NCI-H187 treated with DMSO at 0.1 percent for 48 hours (cell line): Measurements from ENCODE around the gene TMEM94.

ENCODE experiments used
- DNase-seq: peaks from one replicate; lab custom pipeline; 2025; lab: John Stamatoyannopoulos, UW

TMEM94 gene

DNA sequence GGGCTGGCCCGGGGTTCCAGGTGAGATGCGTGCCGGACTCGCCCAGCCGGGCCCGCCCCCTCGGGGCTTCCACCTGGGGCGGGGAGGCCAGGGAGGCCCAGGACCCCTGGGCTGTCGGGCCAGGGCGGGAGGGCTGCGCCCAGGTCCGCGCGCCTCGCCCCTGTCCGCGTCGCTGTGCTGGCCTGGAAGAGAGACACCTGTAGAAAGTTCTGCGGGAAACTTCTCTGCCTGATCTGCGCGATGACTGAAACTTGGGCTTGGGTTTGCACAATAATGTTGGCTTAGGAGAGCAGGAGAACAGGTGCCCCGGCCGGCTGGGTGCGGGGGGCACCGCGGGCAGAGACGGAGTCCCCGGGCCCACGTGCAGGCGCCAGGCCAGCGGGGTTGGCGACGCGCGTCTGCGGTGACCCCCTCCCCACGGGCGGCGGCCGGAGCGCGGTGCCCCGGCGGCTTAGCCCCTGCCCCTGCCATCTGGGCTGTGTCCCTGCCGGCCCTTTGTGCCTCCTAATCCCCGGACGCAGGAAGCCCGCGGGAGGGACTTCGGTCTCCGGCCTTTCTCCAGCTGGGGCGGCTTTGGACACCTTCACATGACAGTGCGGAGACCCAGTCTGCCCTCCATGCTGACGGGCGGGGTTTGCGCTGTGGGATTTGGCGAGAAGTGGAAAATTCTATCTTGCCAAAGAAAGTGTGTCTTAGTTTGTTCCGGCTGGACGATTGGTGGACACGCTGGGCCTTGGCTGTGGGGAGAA, 69.5 kb downstream of the TMEM94 start:
- no peak for DNase-seq

- DNase-seq, result no peak
Measured at GRCh38 chr17:75526555-75527270, 70.3 kb downstream of the TMEM94 start.

DNA sequence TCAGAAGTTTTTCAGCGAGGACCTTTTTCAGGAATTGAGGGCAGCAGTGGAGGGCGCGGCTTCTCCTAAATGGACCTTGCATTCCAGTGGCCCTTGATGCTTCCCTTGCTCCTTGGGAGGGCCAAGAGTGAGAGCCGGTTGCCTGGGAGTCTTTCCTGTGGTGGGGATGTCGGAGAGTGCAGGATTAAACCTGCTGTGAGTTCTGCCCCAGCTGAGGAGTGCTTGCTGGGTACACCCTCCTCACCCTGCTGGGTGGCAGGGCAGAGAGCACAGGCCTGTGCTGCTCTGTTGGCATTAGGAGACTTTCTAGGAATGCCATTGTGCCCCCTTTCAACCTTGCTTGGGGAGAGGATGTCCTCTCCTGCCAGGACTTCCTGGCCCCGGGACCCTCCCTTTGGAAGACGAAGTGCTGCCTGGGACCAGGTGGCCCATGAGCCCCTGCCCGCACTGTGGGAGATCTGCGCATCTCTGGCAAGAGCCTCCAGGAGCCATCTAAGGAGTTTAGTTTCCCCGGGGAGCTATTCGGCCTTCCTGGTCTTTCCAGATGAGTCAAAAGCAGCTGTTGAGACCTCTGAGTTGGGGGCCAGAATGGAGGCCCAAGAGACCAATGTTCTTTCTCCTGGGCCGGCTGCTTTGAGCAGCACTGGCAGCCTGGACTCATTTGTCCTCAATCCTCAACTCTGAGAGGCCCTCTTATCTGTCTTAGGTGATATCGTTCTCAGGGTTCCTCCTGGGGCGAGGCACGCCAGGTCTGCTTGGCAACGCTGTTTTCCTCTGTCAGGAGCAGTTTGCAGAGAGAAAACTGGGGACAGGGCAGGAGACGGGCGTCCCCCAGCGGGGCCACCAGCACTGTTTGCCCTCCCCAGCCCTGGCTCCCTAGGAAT, 74.6 kb downstream of the TMEM94 start:
- DNase-seq, result no peak

- DNase-seq, result no peak
Measured at GRCh38 chr17:75531721-75532072, 75.3 kb downstream of the TMEM94 start.

- no peak for DNase-seq
Measured at GRCh38 chr17:75535119-75535537, 78.7 kb downstream of the TMEM94 start.

DNA sequence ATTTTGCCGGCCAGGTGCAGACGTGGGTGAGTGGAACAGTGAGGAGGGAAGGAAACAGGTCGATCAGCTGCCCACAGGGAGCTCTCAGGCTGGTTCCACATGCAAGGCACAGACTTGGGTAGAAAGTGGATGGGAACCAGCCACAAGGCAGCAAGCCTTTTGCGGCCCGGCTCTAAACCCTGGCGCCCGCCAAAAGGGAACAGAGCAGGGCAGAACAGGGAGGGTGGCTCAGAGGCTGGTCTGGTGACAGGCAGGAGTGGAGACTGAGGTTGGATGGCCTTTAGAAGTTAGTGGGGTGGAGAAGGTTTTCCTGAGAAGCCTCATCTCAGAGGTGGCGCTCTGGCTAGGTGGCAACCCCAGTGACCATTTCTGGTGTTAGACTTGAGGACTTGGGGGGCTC, 79.4 kb downstream of the TMEM94 start:
- DNase-seq, result no peak

GRCh38 chr17:75536366-75536765, 79.9 kb downstream of the TMEM94 start:
- DNase-seq, result no peak

DNA sequence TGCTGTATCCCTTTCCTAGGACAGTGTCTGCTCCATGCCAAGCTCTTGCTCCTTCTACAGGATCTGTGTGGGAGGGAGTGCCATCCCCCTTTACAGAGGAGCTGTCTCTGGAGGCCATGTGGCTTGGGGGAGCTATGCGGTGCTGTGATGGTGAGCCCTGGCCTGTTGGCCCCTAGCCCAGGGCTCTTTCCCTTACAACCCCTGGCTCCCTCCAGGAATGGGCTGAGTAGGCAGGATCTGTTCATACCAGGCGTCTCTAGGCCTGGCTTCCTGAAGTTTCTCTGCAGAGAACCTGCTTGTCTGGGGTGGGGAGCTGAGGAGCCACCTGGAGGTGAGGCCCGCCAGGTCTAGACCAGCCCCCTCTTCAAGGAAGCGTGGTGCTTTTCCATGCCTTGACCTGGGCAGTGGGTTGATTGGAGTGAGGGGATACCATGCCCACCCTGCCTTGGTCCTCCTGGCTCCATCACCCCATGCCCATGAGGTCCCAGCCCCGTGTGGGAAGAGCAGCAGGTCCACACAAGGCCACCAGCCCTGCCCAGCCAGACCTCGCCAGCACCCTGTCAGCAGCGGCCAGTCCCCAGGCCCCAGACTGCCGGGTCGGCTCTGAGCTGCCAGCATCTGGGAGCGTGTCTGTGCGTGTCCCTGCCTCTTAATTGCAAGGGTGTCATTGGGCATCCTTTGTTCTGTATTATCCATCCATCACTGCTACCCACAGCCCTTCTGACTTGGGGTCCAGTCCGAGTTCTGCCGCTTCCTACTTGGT, 83.7 kb downstream of the TMEM94 start:
- no peak for DNase-seq

GRCh38 chr17:75540923-75541503, 84.6 kb downstream of the TMEM94 start:
- DNase-seq, result no peak

GRCh38 chr17:75542229-75542628, 85.8 kb downstream of the TMEM94 start:
- no peak for DNase-seq

DNA sequence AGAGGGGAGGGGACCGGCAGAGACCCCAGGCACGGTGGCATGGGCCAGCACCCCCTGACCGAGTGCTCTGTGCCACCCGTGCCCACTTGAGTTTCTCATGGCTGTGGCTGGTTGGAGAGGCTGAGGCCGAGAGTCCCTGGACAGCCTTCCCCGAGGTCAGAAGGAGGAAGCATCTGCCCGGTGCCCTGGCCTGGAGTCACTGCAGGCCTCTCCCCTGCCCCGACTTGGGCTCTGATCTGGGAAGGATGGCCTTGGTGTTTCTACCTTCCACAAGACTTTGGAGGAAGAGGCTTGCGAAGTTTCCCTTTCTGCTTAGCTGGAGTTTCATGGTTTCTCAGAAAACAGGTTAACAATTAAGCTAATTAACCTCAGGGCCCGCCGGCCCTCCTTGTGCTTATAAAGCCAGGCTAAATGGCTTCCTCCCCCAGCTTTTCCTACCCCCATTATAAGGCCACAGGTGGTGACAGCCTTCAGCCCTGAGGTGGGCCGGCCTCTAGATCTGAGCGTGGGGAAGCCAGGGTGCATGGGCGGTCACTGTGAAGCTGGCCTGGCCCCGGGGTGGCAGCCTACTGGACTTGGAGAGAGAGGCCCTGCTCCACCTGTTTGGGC, 86.4 kb downstream of the TMEM94 start:
- no peak for DNase-seq

DNA sequence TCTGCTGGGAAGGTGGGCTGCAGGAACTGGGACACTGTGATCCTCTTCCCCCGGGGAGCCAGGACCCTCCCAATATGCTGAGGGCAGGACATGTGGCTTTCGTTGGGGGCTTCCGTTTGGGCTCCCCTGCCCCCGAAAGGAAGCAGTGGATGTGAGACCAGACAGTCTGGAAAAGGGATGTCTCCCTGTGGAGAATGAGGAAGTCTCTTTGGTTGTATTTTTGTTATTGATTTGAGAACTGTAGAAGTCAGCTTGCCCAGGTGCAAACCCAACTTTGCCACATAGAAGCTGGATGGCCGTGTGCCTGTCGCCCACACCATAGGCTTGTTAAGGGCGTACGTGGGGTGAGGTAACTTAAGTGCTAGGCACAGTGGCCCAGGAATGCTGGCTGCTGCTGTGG, 87.8 kb downstream of the TMEM94 start:
- no peak for DNase-seq

DNA sequence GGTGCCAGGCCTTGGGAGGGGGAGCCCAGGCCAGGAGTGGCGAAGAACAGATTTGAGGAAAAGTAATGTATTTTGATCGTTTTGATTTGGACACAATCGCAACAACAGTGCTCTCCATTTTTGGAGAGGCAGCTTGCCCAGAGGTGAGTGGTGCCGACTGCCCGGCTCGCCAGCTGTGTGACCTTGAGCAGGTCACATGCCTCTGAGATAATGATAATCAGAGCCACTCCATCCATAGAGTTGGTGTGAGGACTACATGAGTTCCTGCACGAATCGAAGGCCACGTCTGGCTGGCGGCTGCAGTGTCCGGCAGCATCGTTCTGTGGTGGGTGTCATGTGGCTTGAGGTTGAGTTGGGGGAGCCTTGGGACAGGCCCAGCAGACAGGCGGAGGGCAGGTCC, 89.7 kb downstream of the TMEM94 start:
- DNase-seq, result no peak

DNA sequence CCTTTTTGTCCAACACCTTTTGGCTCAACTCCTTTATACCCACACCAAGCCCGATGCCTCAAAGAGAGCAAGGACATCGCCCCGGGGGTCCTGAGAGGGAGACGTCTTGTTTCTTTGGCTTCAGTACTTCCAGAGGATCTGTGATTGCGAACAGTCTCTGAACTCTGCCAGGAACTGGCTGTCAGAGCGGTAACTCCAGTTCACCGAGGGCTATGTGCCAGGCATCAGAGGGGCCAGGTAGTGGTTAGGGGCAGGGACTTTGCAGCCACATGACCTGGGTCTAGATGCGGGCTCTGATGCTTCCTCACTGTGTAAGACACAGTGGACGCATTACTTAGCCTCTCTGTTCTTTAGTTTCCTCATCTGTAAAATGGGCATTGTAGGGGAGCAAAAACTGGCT, 90.7 kb downstream of the TMEM94 start:
- DNase-seq, result no peak

GRCh38 chr17:75548813-75549212, 92.4 kb downstream of the TMEM94 start:
- no peak for DNase-seq
